ENCODE data around the gene DNAJC1.

- TF ChIP-seq POLR2AphosphoS5 (IDR thresholded peaks at IDR 0.05) = no peak
- no peak for TF ChIP-seq CTCF (IDR thresholded peaks at IDR 0.05)
- no peak for TF ChIP-seq POLR2A (IDR thresholded peaks at IDR 0.05)
Observed at GRCh38 chr10:21981118-21981517, 22.4 kb downstream of the DNAJC1 start.
